Activated naive CD4-positive, alpha-beta T cell treated with anti-CD3 and anti-CD28 coated beads, Interleukin-2, amount 50 U/mL, for 72 hours (primary cell): ENCODE measurements around the gene ZNF438. TPM values are rescaled to one million over a fixed set of nuclear protein-coding genes. Genes with fewer than 3 reads are reported as not detected.

Experiments
- ATAC-seq, 2 donors: fragments of 150-1000 bp; cut with Tn5 transposase; 2 replicates each; pipeline ENCODE4 v1.10.0; 2021; ENCODE audit warnings: mild to moderate bottlenecking in 2 of 2, moderate library complexity in 2 of 2
- DNase-seq, 2 donors: peaks; one replicate each; pipeline ENCODE4 v3.0.0; 2021 to 2022; ENCODE audit warnings: low spot score in 2 of 2
- H3K27ac Mint-ChIP-seq, 2 donors: one replicate each; pipeline ENCODE4 v1.8.0; 2022; ENCODE audit warnings: mild to moderate bottlenecking in 2 of 2, mixed read lengths in 2 of 2
- H3K36me3 Mint-ChIP-seq, 2 donors: one replicate each; pipeline ENCODE4 v1.8.0; 2022; ENCODE audit warnings: mixed read lengths in 2 of 2
- H3K9me3 Mint-ChIP-seq, 2 donors: one replicate each; pipeline ENCODE4 v1.8.0; 2022; ENCODE audit warnings: mixed read lengths in 2 of 2
- total RNA-seq, 2 donors: library from RNA; stranded (reverse); gene quantifications; one replicate each; pipeline ENCODE4 v1.2.3, GENCODE V29; 2022

ZNF438 gene, protein sequence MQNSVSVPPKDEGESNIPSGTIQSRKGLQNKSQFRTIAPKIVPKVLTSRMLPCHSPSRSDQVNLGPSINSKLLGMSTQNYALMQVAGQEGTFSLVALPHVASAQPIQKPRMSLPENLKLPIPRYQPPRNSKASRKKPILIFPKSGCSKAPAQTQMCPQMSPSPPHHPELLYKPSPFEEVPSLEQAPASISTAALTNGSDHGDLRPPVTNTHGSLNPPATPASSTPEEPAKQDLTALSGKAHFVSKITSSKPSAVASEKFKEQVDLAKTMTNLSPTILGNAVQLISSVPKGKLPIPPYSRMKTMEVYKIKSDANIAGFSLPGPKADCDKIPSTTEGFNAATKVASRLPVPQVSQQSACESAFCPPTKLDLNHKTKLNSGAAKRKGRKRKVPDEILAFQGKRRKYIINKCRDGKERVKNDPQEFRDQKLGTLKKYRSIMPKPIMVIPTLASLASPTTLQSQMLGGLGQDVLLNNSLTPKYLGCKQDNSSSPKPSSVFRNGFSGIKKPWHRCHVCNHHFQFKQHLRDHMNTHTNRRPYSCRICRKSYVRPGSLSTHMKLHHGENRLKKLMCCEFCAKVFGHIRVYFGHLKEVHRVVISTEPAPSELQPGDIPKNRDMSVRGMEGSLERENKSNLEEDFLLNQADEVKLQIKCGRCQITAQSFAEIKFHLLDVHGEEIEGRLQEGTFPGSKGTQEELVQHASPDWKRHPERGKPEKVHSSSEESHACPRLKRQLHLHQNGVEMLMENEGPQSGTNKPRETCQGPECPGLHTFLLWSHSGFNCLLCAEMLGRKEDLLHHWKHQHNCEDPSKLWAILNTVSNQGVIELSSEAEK
- total RNA-seq: 1 to 10 TPM; 3.7 to 4.2 TPM

DNA sequence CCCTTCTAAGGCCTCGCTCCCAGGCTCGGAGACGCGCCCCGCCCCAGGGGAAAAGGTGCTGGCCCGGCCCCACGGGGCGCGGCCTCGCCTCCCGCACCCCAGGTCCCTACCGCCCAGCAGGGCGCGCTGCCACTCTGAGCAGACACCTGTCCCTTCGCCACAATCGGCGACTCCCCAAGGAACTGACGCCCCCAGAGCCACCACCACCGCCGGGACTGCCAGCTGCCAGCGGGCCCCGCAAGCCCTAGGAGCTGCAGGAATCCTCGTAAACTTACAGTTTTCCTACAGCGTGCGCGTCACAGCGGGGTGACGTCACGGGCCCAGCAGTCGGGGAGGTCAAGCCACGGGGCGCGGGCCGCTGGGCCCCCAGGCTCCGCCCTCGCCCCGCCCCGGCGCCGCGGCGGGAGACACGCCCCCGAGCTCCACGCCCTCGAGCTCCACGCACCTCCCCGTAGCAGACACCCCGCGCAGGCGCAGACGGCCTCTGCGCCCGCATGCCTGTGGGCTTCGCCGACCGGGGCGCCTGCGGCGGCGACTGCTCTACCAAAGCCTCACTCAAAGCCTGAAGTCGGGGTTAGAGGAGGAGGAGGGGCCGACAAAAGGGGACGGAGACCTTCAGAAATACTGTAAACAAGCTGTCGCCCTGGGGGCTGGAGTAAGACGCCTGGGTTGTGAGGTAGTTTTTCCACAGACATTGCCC lies at the start of gene ZNF438:
Gene ZNF438 (minus strand): TSS at position 308 of the 700 bp plus-strand sequence. CDS start 154,831 bp downstream, outside the sequence.
- H3K9me3 Mint-ChIP-seq: no peaks in the 10 kb centered on the region
- H3K27ac Mint-ChIP-seq: peak within 1 kb of the TSS; percentile 97 to 98
- ATAC-seq (peak; percentile 83 to 91), DNase-seq (peak; percentile 94 to 97)
- no peaks in the 10 kb centered on the region for H3K36me3 Mint-ChIP-seq

DNA sequence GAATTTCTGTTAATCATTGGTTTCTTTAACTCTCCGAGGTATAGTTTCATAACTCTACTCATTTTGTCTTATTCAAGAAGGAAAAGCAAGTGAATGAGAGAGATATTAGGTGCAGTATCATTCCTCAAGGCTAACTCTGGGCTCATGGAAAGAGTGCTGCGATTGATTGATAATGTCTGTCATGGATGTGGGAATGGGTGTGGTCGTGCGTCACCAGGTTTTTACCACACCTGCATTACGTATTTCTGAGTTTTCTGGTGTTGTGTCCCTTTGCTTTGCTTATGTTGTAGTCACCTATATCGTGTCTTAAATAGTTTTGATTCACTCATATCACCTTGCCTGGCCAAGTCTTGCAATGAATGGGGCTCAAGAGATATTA lies 44.9 kb upstream of the ZNF438 start:
- no peak for ATAC-seq
- Mint-ChIP-seq H3K9me3 (no peaks in the 10 kb centered on the region), H3K36me3 (no peaks in the 10 kb centered on the region), H3K27ac (no peak overlapping the region)
- DNase-seq: no peak

DNA sequence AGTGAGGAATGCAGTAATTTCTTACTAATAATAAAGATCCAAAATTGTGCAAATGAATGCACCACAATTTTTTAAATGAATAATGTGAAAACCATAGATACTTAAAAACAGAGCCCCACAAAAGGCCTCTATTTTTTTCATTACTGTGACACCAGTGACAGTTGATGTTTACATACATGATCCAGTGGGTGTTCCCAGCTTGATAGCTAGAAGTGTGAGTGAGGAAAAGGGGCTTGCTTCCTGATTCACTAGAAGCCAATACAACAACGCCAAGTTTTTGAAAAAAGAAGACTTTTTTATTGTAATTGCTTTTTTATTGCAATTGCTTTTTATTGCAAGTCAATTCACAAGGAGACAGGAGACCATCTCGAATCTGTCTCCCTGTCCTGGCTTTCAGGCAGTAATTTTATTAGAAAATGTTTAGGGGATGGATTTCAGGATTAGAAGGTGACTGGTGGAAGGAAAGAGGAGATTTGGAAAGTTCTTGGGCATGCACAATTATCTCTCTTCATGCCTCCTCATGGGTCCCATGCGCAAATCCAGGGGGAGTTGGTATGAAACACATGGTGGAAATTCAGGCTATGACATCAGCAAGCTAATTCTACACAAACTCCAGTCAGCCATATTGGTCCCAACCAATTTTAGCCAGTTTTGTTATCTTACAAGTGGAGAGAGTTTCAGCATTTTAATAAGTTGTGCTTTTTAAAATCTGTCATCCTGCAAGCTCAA lies 44.4 kb upstream of the ZNF438 start:
- H3K9me3 Mint-ChIP-seq: no peaks in the 10 kb centered on the region
- no peak overlapping the region for H3K27ac Mint-ChIP-seq
- ATAC-seq (no peak), DNase-seq (no peak)
- no peaks in the 10 kb centered on the region for H3K36me3 Mint-ChIP-seq

DNA sequence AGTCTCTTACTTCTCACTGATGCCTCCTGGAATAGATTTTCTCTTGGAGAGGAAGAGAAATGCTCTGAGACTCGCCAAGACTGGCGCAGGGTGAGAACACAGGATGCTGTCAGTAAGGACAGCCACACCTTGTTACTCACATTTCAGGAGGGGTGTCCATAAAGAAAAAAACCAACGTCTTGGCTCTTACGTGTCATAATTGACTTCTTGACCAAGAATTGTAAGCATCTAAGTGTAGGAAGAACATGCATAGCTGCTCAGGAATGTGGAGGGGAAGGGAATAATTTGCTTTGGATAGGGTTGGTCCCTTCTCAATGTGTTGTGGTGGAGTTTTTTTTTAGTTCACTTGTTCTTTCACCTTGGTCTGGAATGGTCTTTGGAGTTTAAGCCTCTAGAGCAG lies 43.8 kb upstream of the ZNF438 start:
- H3K36me3 Mint-ChIP-seq: no peaks in the 10 kb centered on the region
- H3K27ac Mint-ChIP-seq: no peak overlapping the region

DNA sequence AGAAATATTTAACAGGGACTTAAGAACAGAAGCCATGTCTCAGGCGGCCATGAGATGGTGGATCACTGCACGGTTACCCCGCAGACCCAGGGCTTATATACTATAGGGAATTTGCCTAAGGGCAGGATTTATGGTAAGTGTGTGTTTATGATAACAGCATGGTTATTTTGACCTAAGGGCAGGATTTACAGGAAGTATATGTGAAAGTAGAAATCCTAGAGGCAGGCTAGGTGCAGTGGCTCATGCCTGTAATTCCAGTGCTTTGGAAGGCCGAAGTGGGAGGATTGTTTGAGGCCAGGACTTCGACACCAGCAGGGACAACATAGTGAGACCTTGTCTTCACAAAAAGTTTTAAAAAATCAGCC lies 43.0 kb upstream of the ZNF438 start:
- no peaks in the 10 kb centered on the region for H3K36me3 Mint-ChIP-seq
- no peaks in the 10 kb centered on the region for H3K9me3 Mint-ChIP-seq
- no peak overlapping the region for H3K27ac Mint-ChIP-seq
- ATAC-seq: no peak
- DNase-seq: no peak

More for the DNA sequence above, 43.8 kb upstream of the ZNF438 start:
- DNase-seq: no peak
- ATAC-seq: no peak
- no peaks in the 10 kb centered on the region for H3K9me3 Mint-ChIP-seq

DNA sequence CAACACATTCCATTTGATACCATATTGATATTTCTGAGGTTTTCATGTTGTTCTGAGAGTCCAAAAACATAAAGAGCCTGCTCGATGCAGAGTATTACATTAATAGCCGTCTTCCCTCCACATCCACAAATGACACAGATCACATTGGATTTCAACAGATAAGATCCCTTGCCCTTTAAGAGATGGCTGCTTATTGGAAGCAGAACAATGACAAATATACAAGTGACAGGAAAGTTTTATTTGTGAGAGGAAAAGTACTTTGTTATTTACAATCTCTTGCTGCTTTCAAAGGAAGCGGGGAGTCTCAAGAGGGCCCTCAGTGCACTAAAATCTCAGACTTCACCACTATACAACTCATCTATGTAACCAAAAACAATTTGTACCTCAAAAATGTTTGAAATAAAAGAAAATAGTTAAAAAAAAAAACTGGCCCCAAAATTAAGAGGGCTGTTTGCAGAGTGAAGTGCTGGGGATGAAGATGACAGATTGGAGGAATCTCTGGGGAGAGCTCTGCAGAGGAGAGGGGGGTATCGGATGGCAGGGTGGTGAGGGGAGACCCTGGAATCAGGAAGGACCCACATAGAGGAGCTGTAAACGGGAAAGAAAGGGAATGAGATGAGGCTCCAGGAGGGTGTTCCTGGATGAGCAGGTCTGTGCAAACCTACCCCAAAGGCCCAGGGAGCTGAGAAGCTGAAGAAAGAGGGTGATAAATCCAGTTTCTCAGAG lies 42.5 kb upstream of the ZNF438 start:
- no peak for DNase-seq
- Mint-ChIP-seq H3K27ac (no peak overlapping the region), H3K9me3 (no peaks in the 10 kb centered on the region), H3K36me3 (no peaks in the 10 kb centered on the region)
- no peak for ATAC-seq

DNA sequence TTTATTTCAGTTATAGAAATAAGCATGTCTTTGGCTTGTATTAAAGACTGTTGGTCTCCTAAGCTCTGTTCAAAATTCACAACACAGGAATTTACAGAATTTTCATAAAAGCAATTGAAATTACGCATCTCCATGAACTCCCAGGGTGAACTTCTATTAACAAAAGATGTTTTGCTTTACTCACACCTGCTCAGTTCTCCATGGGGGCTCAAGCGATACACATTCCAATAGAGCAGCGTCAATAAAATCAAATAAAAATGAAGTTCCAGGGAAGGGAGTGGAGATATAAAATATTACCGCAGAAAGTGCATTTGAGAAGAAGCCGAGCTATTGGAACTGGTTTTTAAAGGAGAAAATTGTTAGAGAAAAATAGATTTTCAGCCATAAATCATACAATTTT lies 41.5 kb upstream of the ZNF438 start:
- Mint-ChIP-seq H3K9me3 (no peaks in the 10 kb centered on the region), H3K36me3 (no peaks in the 10 kb centered on the region), H3K27ac (no peak overlapping the region)
- DNase-seq: no peak
- ATAC-seq: no peak

DNA sequence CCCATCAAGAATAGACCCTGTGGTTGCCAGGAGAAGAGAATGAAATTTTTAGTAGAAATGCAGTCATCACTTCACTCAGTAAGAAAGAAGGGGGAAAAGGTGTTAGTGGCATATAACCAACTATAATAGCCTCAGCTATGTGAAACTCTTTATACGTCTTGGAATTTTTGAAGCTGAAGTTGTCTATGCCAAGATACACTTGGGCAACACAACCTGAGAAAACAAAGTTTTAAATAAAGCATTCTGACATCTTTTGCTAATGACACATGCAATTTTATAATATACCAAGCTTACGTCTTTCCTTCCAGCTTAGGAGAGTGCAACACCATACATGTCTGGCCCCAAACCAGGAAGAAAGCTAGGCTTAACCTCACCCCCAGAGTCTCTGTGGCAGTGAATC lies 40.8 kb upstream of the ZNF438 start:
- Mint-ChIP-seq H3K27ac (no peak overlapping the region), H3K9me3 (no peaks in the 10 kb centered on the region), H3K36me3 (no peaks in the 10 kb centered on the region)
- ATAC-seq (no peak), DNase-seq (no peak)

DNA sequence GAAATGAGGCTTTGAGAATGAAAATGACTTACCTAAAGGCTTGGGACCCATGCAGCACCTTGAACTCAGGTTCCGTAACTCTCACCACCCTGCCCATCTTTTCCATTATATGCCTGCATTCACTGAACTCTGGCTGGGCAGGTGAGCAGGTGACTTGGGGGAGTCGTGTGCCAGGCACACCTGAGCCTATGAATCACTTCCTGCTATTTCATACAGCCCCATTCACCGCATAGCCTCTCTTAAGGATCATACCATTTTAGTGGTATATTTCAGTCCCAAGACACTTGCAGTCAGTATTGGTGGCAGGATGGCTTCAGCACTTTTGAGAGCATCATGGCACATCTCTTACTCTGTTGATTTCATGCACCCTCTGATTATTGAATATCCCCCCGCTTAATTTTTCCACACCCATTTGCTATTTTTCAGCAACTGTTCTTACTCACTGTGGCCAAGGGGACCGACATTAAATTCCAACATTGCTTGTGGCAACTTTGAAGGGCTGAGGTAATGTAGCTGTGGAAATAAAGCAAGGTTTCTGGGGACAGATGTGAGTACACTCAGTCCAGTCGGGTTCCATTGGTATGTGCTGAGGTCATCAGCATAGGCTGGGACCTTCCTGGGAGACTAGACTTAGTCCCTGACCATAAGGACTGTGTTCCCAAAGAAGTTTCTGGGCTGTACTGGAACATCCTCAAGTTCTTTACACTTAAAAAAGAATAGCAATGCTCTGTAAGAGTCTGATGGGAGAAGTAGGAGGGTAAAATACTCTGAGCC lies 39.8 kb upstream of the ZNF438 start:
- no peaks in the 10 kb centered on the region for H3K36me3 Mint-ChIP-seq
- H3K27ac Mint-ChIP-seq: no peak overlapping the region
- H3K9me3 Mint-ChIP-seq: no peaks in the 10 kb centered on the region
- no peak for ATAC-seq
- no peak for DNase-seq

DNA sequence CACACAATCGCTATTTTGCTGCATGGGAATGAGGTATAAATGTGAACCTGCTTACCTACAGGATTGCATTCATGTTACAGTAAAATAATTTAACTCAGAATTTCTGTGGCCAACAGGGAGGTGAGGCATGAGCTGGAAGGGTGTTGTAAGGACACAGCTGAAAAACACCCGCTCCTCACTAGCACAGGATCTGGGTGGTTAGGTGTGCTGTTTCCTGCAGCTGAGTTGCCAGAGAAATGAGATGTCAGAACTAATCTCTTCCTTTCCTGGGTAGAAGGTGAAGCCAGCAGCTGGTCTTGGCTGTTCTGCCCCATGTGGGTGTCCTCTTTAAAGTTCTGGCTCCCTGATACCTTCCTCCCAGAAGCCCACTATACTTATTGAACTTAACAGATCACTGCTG lies 39.0 kb upstream of the ZNF438 start:
- ATAC-seq (no peak), DNase-seq (no peak)
- Mint-ChIP-seq H3K9me3 (no peaks in the 10 kb centered on the region), H3K27ac (no peak overlapping the region), H3K36me3 (no peaks in the 10 kb centered on the region)

DNA sequence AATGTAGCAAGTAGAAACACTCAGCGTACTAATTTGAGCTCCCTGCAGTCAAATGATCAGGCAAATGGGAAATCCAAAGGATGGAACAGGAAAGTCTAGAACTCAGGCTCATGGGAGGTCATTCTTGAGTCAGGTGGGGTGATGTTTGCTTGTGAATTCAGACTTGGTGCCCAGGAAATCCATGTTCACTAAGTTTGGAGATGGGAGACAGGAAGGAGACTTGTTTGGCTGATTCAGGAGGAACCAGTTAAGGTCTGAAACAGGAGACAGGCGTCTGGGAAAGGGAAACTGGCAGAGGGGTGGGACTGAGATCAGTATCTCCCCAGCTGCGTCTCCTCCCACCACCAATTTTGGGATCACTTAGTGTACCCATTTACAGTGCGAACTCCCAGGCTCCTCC lies 38.4 kb upstream of the ZNF438 start:
- Mint-ChIP-seq H3K27ac (no peak overlapping the region), H3K36me3 (no peaks in the 10 kb centered on the region), H3K9me3 (no peaks in the 10 kb centered on the region)
- ATAC-seq: no peak
- no peak for DNase-seq

DNA sequence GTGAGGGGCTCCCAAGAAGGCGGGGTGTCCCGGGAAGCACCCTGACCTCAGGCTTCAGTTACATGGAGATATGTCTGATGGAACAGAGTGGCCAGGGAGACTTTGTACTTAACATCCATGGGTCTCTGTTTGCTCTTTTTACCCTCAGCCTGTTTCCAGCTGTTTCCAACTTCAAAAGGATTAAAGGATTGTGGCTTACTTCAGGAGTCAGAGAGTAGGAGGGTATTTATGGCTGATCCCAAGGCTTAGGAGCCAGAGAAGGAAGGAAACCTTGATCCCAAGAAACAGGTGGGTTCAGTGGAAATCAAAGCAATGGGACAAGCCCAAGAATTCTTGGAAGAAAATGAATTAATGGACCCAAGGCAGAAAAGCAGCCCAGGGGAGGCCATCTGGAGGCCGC lies 37.7 kb upstream of the ZNF438 start:
- H3K36me3 Mint-ChIP-seq: no peaks in the 10 kb centered on the region
- DNase-seq: no peak

DNA sequence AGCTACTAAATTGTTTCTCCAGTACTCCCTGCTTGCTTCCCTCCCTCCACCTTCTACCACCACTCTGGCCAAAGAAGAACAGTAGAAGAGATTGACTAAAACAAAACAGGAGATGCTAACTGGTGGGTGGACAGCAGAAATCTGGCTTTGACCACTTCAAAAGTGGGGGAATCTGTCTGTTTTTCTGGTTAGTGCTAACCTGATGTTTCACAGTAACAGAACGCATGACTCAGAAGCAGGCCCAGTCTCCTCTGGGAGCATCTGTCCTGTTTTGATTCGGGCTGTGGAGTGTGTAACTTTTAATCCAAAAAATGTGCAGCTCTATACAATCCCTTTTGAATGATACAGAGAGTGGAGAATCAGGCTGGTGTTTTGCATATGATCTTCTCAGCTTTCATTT lies 32.7 kb upstream of the ZNF438 start:
- ATAC-seq (no peak), DNase-seq (no peak)
- Mint-ChIP-seq H3K27ac (no peak overlapping the region), H3K36me3 (no peaks in the 10 kb centered on the region), H3K9me3 (no peaks in the 10 kb centered on the region)

More for the DNA sequence above, 37.7 kb upstream of the ZNF438 start:
- Mint-ChIP-seq H3K9me3 (no peaks in the 10 kb centered on the region), H3K27ac (peak overlapping the region in 1 of 2 donors; percentile 1)
- ATAC-seq: no peak

DNA sequence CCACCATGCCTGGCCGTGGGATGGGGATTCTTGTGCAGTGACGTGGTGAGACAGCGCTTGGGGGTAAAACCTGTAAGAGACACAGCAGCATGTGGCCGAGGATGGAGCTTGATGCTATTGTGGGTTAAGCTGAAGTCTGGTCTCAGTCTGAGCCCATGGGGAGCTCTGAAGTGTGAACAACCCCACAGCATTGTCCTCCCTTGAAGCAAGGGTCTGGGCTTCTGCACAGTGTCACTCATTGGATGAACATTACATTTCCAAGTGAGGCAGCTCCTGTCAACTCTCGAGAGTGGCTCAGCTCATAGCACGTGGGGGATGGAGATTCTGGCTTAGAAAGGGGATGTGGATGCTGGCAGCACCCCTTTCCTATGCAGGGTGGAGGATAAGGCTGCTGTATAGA lies 32.2 kb upstream of the ZNF438 start:
- Mint-ChIP-seq H3K27ac (no peak overlapping the region), H3K36me3 (no peaks in the 10 kb centered on the region), H3K9me3 (no peaks in the 10 kb centered on the region)
- DNase-seq: no peak
- ATAC-seq: no peak

DNA sequence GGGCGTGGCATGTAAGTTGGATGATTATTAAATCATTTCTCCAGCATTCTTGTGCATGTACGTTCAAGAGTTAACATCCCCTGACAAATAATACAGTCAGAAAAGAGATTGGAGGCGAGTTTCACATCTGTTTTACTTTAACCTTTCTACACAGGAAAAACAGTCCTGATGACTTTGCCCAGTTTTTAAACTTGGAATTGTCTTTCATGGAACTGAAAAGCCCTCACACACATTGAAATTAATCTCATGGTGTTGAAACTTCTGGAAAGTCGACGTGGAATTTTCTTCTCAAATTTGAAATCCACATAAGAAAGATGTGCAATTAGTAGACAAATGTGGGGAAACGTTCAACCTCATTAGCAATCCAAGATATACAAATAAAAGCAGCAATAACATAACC lies 31.2 kb upstream of the ZNF438 start:
- Mint-ChIP-seq H3K36me3 (no peaks in the 10 kb centered on the region), H3K27ac (no peak overlapping the region), H3K9me3 (no peaks in the 10 kb centered on the region)
- ATAC-seq (no peak), DNase-seq (no peak)
